NCI-H187 (cell line): ENCODE results near the gene POLR2E.

Experiments
- DNase-seq, 2 experiments: peaks; one replicate each; lab custom pipeline; 2025; lab: John Stamatoyannopoulos, UW

POLR2E gene

DNA sequence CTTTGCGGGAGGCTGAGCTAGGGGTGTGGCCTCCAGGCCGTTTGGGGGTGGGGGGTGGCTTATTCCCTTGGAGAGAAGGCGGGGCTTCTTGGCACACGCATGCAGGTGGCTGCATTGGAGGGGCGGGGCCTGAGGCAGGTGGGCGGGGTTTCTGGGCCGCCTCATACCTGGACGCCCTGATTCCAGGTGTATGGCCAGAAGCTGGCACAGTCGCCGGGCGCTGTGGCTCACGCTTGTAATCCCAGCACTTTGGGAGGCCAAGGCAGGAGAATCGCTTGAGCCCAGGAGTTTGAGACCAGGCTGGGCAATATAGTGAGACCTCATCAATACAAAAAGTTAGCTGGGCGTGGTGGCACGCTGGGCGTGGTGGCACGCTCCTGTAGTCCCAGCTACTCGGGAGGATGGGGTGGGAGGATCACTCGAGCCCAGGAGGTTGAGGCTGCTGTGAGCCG lies 47.5 kb downstream of the POLR2E start:
- no peak for DNase-seq

DNA sequence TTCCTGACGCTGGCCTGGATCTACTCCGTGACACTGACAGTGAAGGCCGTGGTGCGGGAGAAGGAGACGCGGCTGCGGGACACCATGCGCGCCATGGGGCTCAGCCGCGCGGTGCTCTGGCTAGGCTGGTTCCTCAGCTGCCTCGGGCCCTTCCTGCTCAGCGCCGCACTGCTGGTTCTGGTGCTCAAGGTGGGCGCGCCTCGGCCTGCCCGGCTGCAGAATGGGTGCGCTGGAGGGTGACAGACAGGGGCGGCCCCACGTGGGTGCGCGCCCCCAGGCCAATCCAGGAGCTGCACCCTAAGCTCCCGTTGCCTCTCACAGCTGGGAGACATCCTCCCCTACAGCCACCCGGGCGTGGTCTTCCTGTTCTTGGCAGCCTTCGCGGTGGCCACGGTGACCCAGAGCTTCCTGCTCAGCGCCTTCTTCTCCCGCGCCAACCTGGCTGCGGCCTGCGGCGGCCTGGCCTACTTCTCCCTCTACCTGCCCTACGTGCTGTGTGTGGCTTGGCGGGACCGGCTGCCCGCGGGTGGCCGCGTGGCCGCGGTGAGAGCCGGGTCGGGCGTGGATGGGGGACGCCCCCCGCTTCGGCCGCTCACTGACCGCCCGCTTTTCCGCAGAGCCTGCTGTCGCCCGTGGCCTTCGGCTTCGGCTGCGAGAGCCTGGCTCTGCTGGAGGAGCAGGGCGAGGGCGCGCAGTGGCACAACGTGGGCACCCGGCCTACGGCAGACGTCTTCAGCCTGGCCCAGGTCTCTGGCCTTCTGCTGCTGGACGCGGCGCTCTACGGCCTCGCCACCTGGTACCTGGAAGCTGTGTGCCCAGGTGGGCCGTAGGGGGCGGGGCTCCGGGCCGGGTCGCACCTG lies 48.1 kb downstream of the POLR2E start:
- DNase-seq: no peak

- DNase-seq: no peak
These were observed 49.0 kb downstream of the POLR2E start for GRCh38 chr19:1046117-1046626.

GRCh38 chr19:1045247-1045603 lies 50.0 kb downstream of the POLR2E start:
- no peak for DNase-seq

DNA sequence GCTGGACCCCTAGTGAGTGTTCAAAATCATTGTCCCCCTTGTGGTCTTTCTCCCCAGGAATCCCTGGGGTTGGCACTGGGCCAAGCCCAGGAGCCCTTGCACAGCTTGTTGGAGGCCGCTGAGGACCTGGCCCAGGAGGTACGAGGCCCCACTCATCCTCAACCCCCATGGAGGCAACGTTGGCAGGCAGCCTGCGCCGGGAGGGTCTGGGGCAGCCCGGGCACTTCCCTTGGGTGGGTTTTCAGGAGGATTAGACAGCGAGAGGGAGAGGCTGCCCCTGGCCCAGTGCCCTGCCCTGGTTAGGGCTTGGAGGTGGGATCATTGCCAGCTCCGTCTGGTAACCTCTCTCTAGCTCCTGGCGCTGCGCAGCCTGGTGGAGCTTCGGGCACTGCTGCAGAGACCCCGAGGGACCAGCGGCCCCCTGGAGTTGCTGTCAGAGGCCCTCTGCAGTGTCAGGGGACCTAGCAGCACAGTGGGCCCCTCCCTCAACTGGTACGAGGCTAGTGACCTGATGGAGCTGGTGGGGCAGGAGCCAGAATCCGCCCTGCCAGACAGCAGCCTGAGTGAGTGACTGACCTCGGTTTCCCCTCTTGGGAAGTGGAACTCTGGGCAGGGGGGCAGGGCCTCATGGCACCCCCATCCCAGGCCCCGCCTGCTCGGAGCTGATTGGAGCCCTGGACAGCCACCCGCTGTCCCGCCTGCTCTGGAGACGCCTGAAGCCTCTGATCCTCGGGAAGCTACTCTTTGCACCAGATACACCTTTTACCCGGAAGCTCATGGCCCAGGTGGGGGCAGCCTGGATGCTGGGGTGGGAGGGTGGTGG lies 52.3 kb downstream of the POLR2E start:
- no peak for DNase-seq

GRCh38 chr19:1041835-1042685 lies 53.1 kb downstream of the POLR2E start:
- DNase-seq: no peak

GRCh38 chr19:1041272-1041834 lies 53.8 kb downstream of the POLR2E start:
- DNase-seq: no peak

- DNase-seq: peak; percentile 88 to 90
These were observed 54.5 kb downstream of the POLR2E start for GRCh38 chr19:1040476-1041271.

DNA sequence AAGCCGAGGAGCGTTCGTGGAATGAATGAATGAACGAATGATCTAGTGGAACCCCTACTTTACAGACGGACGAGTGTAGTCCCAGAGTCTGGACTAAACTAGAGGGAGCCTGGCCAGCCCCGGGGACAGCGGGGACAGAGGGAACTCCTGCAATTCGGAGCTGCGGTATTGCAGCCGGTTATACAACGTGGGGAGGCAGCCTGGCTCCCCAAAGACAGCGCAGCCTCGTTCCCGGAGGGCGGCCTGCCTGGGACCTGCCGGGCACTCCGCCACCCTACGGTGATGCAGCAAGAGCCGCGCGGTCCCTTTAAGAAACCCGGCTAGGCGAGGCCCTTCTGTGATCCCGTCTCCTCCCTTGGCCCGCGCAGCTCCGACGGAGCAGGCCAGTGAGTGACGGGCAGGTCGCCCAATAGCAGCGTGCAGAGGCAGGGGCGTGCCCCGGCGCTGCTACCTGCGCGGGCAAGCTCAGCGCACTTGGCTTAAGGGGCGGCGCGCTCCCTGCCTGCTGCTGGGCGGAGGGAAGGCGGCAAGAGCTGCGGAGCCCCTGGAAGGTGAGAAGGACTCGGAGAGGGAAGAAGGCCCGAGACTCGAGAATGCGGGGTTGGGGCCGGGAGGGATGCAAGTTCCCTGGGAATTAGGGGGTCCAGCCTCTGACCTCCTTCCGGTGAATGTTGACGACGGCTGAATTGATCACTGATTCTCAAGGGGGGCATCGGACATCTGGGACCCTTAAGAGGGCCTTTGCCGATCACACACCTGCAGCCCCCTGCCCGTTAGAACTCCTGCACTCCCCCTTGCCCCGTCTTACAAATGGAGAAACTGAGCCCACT lies 55.3 kb downstream of the POLR2E start, which contains the start of gene ABCA7:
TSS of gene ABCA7 (plus strand) at position 462 of the 830 bp plus-strand sequence. CDS start 1,255 bp downstream, outside the sequence.
- DNase-seq: peak; percentile 98 to 99

GRCh38 chr19:1038978-1039645 lies 56.1 kb downstream of the POLR2E start:
- no peak for DNase-seq

DNA sequence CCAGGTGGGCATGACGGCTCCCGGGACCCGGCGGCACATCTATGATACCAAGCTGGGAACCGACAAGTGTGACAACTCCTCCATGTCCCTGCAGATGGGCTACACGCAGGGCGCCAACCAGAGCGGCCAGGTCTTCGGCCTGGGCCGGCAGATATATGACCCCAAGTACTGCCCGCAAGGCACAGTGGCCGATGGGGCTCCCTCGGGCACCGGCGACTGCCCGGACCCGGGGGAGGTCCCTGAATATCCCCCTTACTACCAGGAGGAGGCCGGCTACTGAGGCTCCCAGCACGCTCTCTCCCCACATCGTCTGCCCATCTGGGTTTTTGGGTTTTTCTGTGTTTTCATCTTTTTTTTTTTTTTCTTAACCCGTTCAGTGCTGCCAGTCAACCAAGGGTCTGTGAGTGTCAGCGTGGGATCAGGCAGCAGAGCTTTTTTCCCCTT lies 57.5 kb downstream of the POLR2E start:
- DNase-seq: no peak
